Left colon (tissue), 2 donors: ENCODE measurements around the gene CNTNAP1. TPM values are rescaled to one million over a fixed set of nuclear protein-coding genes. Genes with fewer than 3 reads are reported as not detected.

Source experiments
- microRNA-seq, 2 donors: library from miRNA; unstranded; fragments of <30 nt; microRNA quantifications; one replicate each; pipeline versions ENCODE4 v1.1.0 to v1.2.0, GENCODE V29; 2020
- total RNA-seq, 2 donors: library from RNA; stranded (reverse); fragmentation: NEBNext Ultra II Directional; extraction: Animal tissue kit (Norgen Biotek cat#: 25700); gene quantifications; one replicate each; pipeline ENCODE4 v1.2.1, GENCODE V29; 2021
- donor health status: DM: no; HTN: no; CAD: no.
- donor health status: DM: yes; HTN: yes; CAD: no.

The CNTNAP1 gene
- total RNA-seq, 2 donors from 2014 or later: 1.2 to 4.6 TPM

Small RNA genes lying within 50 kb of the gene (microRNA-seq; reads per million reads assigned to microRNA genes)
- 0 to 0.53 reads per million in 2 donors for gene MIR6780A

Other genes with a start within 250 kb of the CNTNAP1 start
- gene ATP6V0A1, start 223.7 kb upstream of the CNTNAP1 start, total RNA-seq: 10 to 100 TPM; 92.6 to 96.2 TPM
- 10 to 100 TPM; 36.5 to 45.9 TPM for gene NAGLU, start 146.3 kb upstream of the CNTNAP1 start, total RNA-seq
- under 1 TPM; 0.85 to 0.98 TPM for gene HSD17B1, start 129.6 kb upstream of the CNTNAP1 start, total RNA-seq
- gene COASY, start 120.4 kb upstream of the CNTNAP1 start, total RNA-seq: 100 to 1,000 TPM in 1 of 2 donors, 10 to 100 TPM in 1; 92.6 to 122 TPM
- 10 to 100 TPM; 95.1 to 98.8 TPM for gene MLX, start 115.4 kb upstream of the CNTNAP1 start, total RNA-seq
- gene PSMC3IP, start 104.8 kb upstream of the CNTNAP1 start, total RNA-seq: 1 to 10 TPM; 1.6 to 2.2 TPM
- 10 to 100 TPM; 49.0 to 71.6 TPM for gene RETREG3, start 73.2 kb upstream of the CNTNAP1 start, total RNA-seq
- gene TUBG1, start 72.8 kb upstream of the CNTNAP1 start, total RNA-seq: 10 to 100 TPM; 24.3 to 39.7 TPM
- gene TUBG2, start 23.2 kb upstream of the CNTNAP1 start, total RNA-seq: 1 to 10 TPM; 4.4 to 7.7 TPM
- gene PLEKHH3, start 5.5 kb upstream of the CNTNAP1 start, total RNA-seq: 10 to 100 TPM; 15.0 to 16.6 TPM
- gene CCR10, start 688 bp upstream of the CNTNAP1 start, total RNA-seq: 1 to 10 TPM in 1 of 2 donors, under 1 TPM in 1; 0.58 to 2.4 TPM
- 10 to 100 TPM; 24.9 to 28.0 TPM for gene EZH1, start 62.5 kb downstream of the CNTNAP1 start, total RNA-seq
- 1 to 10 TPM; 5.0 to 7.7 TPM for gene RAMP2, start 78.7 kb downstream of the CNTNAP1 start, total RNA-seq
- gene VPS25, start 90.9 kb downstream of the CNTNAP1 start, total RNA-seq: 10 to 100 TPM; 81.5 to 83.6 TPM
- 10 to 100 TPM; 32.7 to 41.2 TPM for gene WNK4, start 98.1 kb downstream of the CNTNAP1 start, total RNA-seq
- gene COA3, start 116.2 kb downstream of the CNTNAP1 start, total RNA-seq: 100 to 1,000 TPM; 142 to 167 TPM
- gene CNTD1, start 116.3 kb downstream of the CNTNAP1 start, total RNA-seq: 1 to 10 TPM; 1.2 to 2.4 TPM
- 100 to 1,000 TPM; 128 to 150 TPM for gene BECN1, start 141.8 kb downstream of the CNTNAP1 start, total RNA-seq
- 100 to 1,000 TPM in 1 of 2 donors, 10 to 100 TPM in 1; 89.7 to 104 TPM for gene PSME3, start 150.9 kb downstream of the CNTNAP1 start, total RNA-seq
- gene AOC2, start 162.0 kb downstream of the CNTNAP1 start, total RNA-seq: under 1 TPM; 0.47 to 0.85 TPM
- gene AOC3, start 168.7 kb downstream of the CNTNAP1 start, total RNA-seq: 10 to 100 TPM in 1 of 2 donors, 1 to 10 TPM in 1; 5.6 to 27.1 TPM
- gene G6PC1, start 218.3 kb downstream of the CNTNAP1 start, total RNA-seq: under 1 TPM in 1 of 2 donors, not detected in 1; 0.50 TPM